BJ (cell line): ENCODE measurements around the gene KLHL6. TPM values are rescaled to one million over a fixed set of nuclear protein-coding genes. Genes with fewer than 3 reads are reported as not detected.
"Not testable (repeated sequence)": the region's sequence is repeated elsewhere in the genome, so short reads cannot be mapped to it uniquely, and the experiment has no call there.

Source experiments
- CTCF ChIA-PET: fragments of 350-600 bp; formaldehyde crosslinking; extraction: SDS; loops from one replicate; lab custom pipeline; 2021; ENCODE audit warnings: antibody characterized with exemption, inconsistent platforms; lab: Yijun Ruan, JAX
- POLR2A ChIA-PET: fragments of 300-600 bp; sonication (Branson Sonifier 250); formaldehyde crosslinking; extraction: SDS; loops from one replicate; lab custom pipeline; 2021; ENCODE audit warnings: antibody characterized with exemption; lab: Charles Lee
- DNase-seq: peaks from one replicate; pipeline ENCODE4 v3.0.0-alpha.2; 2011; ENCODE audit warnings: low read depth
- H3K27me3 ChIP-seq: 2 replicates; pipeline ENCODE4 v1.6.0; 2011; ENCODE audit warnings: low read length; ENCODE audit not compliant: control insufficient read depth, insufficient read depth
- H3K36me3 ChIP-seq: 2 replicates; pipeline ENCODE4 v1.5.1; 2011; ENCODE audit warnings: low read length; ENCODE audit not compliant: control insufficient read depth, insufficient read depth
- H3K4me3 ChIP-seq: 2 replicates; pipeline ENCODE4 v1.5.1; 2011; ENCODE audit warnings: low read depth, mild to moderate bottlenecking, control low read depth, low read length
- polyA plus RNA-seq: library from polyadenylated mRNA; depleted of rRNA; stranded (reverse); fragments of >200 nt; gene quantifications from 2 replicates; pipeline ENCODE4 v1.2.3, GENCODE V29; 2011
- TF ChIP-seq, protein P1 (sequence below): IDR thresholded peaks from 2 replicates; pipeline ENCODE4 v1.5.1; 2011; ENCODE audit warnings: low read depth, mild to moderate bottlenecking, control low read depth, inconsistent platforms, low read length, moderate library complexity; ENCODE audit not compliant: insufficient read depth

The KLHL6 gene
- polyA plus RNA-seq, 1 experiment: not detected

DNA sequence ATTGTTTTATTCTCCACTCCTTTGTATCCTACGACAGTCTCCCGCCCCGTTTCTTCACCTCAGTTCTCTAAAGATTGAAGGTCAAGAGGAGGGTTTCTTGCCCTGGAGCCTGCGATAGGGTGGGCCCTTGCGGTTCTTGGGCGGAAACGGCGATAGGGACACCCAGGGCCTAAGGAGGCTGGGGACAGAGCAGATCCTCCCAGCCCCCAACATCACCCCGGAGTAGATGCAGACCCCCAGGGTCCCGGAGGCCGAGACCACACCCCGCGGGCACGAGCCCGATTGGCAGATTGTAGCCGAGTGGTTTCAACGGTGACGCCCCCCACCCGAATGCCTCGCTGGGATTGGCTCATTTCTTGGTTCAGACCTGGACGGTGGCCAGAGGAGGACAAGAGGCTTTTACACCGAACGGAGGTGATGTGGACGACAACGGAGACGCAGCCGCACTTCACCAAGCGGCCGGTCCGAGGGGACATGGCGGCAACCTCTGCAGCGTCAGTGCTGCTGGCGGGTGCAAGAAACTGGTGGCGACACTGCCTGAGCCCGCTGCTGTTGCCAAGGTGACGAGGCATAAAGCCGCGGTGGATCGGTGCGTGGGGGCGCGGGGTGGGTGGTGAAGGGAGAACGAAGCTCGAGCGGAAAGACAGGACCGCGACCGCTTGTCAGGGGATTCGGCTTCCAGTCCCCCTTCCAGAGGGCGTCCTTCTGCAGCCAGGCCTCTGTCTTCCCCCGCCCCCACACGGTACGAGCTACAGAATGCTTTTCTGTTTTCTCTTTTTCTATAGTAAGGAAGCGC is 108.1 kb downstream of the KLHL6 start:
- no peak for DNase-seq
- ChIA-PET POLR2A (interaction anchor here (0.5 kb wide), 1 partner anchor 17 kb away, joined by 4 read pairs; no protein-coding TSS in a partner anchor), CTCF (no interaction called here)
- peak overlapping the region; percentile 65 for H3K4me3 ChIP-seq
- TF ChIP-seq, protein P1, sequence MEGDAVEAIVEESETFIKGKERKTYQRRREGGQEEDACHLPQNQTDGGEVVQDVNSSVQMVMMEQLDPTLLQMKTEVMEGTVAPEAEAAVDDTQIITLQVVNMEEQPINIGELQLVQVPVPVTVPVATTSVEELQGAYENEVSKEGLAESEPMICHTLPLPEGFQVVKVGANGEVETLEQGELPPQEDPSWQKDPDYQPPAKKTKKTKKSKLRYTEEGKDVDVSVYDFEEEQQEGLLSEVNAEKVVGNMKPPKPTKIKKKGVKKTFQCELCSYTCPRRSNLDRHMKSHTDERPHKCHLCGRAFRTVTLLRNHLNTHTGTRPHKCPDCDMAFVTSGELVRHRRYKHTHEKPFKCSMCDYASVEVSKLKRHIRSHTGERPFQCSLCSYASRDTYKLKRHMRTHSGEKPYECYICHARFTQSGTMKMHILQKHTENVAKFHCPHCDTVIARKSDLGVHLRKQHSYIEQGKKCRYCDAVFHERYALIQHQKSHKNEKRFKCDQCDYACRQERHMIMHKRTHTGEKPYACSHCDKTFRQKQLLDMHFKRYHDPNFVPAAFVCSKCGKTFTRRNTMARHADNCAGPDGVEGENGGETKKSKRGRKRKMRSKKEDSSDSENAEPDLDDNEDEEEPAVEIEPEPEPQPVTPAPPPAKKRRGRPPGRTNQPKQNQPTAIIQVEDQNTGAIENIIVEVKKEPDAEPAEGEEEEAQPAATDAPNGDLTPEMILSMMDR: peak; percentile 17; the same call in 1 of the 2 replicates
- H3K27me3 ChIP-seq: no peaks in the 10 kb centered on the region
- no peaks in the 10 kb centered on the region for H3K36me3 ChIP-seq

DNA sequence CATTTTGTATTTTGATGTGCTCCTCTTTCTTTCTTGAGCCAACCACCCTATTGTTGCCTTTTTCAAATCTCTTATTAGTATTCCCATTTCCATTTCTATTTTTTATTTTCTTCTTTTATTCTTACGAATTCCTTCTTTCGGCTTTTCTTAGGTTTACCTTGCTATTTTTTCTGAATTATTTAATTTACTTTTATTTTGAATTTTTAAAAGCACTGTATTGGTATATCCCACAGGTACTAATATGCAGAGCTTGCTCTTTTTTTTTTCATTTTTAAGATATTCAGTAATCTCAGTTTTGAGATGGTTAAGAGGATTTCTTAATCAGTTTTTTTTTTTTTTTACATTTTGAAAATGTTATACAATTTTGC is 108.7 kb downstream of the KLHL6 start:
- TF ChIP-seq, protein P1: no peak
- Histone ChIP-seq H3K36me3 (no peaks in the 10 kb centered on the region), H3K4me3 (peak overlapping the region; percentile 65), H3K27me3 (no peaks in the 10 kb centered on the region)
- CTCF ChIA-PET: no interaction called here
- POLR2A ChIA-PET: interaction anchor here (0.6 kb wide), 1 partner anchor 258 kb away, joined by 5 read pairs; no protein-coding TSS in a partner anchor
- no peak for DNase-seq

DNA sequence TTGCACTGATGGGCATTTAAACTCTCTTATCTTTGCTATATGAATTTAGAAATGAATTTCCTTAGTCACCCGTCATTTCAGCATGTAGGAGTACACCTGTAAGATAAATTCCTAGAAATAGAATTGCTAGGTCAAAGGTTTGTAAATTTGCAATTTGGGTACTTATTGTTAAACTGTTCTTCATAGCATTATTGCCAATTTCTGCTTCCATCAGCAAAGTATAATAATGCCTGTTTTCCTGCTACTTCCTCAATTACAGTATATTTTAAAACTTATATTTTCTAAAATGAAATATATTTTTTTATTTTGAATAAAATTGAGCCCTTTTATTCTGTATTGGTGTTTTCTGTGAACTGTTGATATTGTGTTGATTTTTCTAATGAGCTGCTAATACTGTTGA is 110.8 kb downstream of the KLHL6 start:
- CTCF ChIA-PET: no interaction called here

DNA sequence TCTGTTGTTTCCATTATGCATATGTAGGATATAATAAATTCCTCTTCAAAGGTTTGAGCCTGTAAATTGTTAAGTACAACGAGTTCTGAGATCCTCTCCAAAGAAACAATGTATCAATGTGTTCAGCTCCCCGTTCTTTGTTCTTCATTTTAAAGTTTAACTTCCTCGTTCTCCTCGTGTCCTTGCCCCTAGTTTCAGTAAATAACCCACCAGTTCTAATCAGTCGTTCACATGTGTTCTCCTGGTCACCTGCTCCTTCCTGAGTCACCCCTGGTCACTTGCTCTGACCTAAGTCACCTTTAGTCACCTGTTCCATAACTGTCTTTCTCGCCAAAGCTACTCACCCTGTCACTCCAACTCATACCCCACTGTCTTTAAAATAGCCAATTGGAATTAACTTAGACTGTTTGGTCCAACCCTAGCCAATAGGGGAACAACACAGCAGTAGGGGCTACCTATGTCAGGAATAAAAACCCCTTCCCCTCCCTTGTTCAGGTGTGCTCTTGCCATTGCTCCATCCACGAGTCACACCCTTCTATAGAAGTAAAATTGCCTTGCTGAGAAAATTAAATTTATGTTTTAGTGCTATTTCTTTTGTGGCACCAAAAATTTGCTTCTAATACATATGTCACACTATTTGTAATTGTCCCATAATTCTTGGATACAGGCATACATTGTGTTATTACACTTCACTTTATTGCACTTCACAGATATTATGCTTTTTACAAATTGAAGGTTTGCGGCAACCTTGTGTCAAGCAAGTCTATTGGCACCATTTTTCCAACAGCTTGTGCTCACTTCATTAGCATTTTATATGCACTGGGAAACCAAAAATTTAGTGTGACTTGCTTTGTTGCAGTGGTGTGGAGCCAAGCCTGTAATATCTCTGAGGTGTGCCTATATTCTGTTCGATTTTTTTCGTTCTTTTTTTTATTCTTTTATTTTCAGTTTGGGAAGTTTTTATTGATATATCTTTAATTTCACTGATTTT is 111.8 kb downstream of the KLHL6 start:
- H3K4me3 ChIP-seq: no peak overlapping the region
- H3K36me3 ChIP-seq: no peaks in the 10 kb centered on the region
- POLR2A ChIA-PET: no interaction called here
- DNase-seq: no peak
- H3K27me3 ChIP-seq: no peaks in the 10 kb centered on the region
- CTCF ChIA-PET: no interaction called here
- TF ChIP-seq, protein P1: no peak

More for the DNA sequence above, 110.8 kb downstream of the KLHL6 start:
- DNase-seq: no peak
- POLR2A ChIA-PET: no interaction called here
- TF ChIP-seq, protein P1: no peak
- H3K27me3 ChIP-seq: no peaks in the 10 kb centered on the region
- H3K36me3 ChIP-seq: no peaks in the 10 kb centered on the region
- H3K4me3 ChIP-seq: no peak overlapping the region

DNA sequence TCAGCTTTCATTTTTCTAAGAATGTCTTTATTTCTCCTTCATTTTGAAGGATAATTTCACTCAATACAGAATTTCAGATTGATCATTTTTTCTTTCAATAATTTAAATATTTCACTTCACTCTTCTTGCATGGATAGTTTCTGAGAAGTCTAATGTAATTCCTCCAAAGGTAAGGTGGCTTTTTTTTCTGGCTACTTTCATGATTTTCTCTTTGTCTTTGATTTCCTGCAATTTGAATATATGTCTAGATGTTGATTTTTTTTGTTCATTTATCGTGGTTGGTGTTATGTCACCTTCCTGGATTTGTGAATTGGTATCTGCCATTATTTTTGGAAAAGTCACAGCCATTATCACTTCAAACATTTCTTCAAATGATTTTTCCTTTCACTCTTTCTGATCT is 112.5 kb downstream of the KLHL6 start:
- CTCF ChIA-PET: no interaction called here
- POLR2A ChIA-PET: no interaction called here
- no peaks in the 10 kb centered on the region for H3K27me3 ChIP-seq
- TF ChIP-seq, protein P1: no peak
- no peaks in the 10 kb centered on the region for H3K36me3 ChIP-seq
- no peak for DNase-seq
- no peak overlapping the region for H3K4me3 ChIP-seq

DNA sequence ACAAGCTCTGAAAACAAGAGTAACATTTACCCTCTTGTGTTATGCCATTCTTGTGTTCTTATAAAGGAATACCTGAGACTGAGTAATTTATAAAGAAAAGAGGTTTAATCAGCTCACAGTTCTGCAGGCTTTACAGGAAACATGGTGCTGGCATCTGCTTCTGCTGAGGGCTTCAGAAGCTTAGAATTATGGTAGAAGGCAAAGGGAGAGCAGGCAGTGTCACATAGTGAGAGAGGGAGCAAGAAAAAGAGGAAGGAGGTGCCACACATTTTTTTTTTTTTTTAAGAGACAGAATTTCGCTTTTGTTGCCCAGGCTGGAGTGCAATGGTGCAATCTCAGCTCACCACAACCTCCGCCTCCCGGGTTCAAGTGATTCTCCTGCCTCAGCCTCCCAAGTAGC is 115.0 kb downstream of the KLHL6 start:
- CTCF ChIA-PET, DNase-seq, H3K4me3 ChIP-seq, POLR2A ChIA-PET, H3K36me3 ChIP-seq, H3K27me3 ChIP-seq: not testable (repeated sequence)
